Measurements from ENCODE around the gene G6PC3.

GRCh38 chr17:44113868-44114840, 43.6 kb downstream of the G6PC3 start:
- TF ChIP-seq CTCF (IDR thresholded peaks at IDR 0.05; ENCODE audit: extremely low read depth in 1 of 2, insufficient read depth in 1 of 2, low read depth in 1 of 2, low read length in 2 of 2) (no peak), EZH2 (IDR thresholded peaks at IDR 0.05; ENCODE audit: borderline replicate concordance, low read depth, low read length, severe bottlenecking) (no peak), POLR2AphosphoS5 (IDR thresholded peaks at IDR 0.05; ENCODE audit: insufficient read depth, low read depth, low read length) (no peak), JUN (IDR thresholded peaks at IDR 0.05; ENCODE audit: borderline replicate concordance, insufficient read depth, insufficient read length, low read depth) (no peak), POLR2A (IDR thresholded peaks at IDR 0.05; ENCODE audit: low read depth, low read length) (no peak), MAX (IDR thresholded peaks at IDR 0.05; ENCODE audit: insufficient read depth, insufficient read length) (no peak), GATA2 (IDR thresholded peaks at IDR 0.05; ENCODE audit: insufficient read depth, insufficient read length, low read depth, low read length) (no peak), MYC (IDR thresholded peaks at IDR 0.05; ENCODE audit: low read depth, low read length) (no peak), FOS (IDR thresholded peaks at IDR 0.05; ENCODE audit: borderline replicate concordance, insufficient read depth, low read length) (no peak)

Measured in endothelial cell of umbilical vein (primary cell).